ENCODE measurements around the gene NECAB2. TPM values are rescaled to one million over a fixed set of nuclear protein-coding genes. Genes with fewer than 3 reads are reported as not detected.

NECAB2 gene
- total RNA-seq, 1 donor from 2014 or later = not detected

DNA sequence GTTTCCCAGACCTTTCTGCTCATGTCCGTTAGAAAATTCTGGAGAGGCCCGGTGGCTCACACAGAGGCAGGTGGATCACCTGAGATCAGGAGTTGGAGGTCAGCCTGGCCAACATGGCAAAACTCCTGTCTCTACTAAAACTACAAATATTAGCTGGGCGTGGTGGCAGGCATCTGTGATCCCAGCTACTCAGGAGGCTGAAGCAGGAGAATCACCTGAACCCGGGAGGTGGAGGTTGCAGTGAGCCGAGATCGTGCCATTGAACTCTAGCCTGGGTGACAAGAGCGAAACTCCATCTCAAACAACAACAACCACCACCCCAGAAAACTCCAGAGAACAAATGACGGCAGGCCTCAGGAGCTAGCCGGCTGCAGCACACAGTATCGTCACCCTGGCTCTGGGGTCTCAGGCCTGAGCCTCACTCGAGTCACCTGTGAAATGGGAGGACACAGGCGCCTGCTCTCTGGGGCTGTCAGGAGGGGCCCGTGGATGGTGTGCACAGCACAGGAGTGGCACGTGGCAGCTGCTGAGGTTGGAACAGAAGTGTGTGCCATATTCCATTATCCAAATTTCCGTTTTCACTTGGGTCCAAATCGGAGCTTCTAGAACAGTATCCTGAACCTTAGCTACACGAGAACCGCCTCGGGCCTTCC lies 77.9 kb downstream of the NECAB2 start:
- CTCF ChIA-PET = no interaction called here
- no peaks in the 10 kb centered on the region for H3K9me3 Mint-ChIP-seq
- peaks cover 28% of the 10 kb centered on the region for H3K36me3 Mint-ChIP-seq (ENCODE audit: low read depth)
- intact Hi-C loops (cut with micrococcal nuclease) = no loop called here
- ATAC-seq (ENCODE audit: low read depth) (no peak), DNase-seq (no peak)
- no peaks in the 10 kb centered on the region for H3K4me1 Mint-ChIP-seq
- H3K4me3 Mint-ChIP-seq = no peak overlapping the region
- H3K27ac Mint-ChIP-seq = no peak overlapping the region
- H3K27me3 Mint-ChIP-seq = peaks cover 18% of the 10 kb centered on the region
- TF ChIP-seq, protein P1, sequence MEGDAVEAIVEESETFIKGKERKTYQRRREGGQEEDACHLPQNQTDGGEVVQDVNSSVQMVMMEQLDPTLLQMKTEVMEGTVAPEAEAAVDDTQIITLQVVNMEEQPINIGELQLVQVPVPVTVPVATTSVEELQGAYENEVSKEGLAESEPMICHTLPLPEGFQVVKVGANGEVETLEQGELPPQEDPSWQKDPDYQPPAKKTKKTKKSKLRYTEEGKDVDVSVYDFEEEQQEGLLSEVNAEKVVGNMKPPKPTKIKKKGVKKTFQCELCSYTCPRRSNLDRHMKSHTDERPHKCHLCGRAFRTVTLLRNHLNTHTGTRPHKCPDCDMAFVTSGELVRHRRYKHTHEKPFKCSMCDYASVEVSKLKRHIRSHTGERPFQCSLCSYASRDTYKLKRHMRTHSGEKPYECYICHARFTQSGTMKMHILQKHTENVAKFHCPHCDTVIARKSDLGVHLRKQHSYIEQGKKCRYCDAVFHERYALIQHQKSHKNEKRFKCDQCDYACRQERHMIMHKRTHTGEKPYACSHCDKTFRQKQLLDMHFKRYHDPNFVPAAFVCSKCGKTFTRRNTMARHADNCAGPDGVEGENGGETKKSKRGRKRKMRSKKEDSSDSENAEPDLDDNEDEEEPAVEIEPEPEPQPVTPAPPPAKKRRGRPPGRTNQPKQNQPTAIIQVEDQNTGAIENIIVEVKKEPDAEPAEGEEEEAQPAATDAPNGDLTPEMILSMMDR (IDR thresholded peaks at IDR 0.05) = no peak
- POLR2A ChIA-PET = interaction anchor here (0.7 kb wide), 1 partner anchor 236 kb away, joined by 11 read pairs; no protein-coding TSS in a partner anchor

DNA sequence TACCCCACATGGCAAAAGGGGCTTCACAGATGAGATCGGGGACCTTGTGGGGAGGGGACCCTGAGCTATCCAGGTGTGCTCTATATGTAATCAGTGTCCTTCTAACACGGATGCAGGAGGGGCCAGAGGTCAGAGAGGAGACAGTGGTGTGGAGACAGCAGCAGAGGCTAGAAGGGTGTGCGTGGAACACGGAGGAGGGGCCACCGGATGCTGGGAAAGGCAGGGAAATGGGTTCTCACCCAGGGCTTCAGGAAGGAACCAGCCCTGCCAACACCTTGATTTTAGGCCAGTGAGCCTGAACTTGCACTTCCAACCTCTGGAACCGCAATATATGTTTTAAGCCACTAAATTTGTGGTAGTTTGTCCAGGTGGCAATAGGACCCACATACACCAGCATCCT lies 79.2 kb downstream of the NECAB2 start:
- intact Hi-C loops (cut with micrococcal nuclease) = no loop called here
- H3K9me3 Mint-ChIP-seq = no peaks in the 10 kb centered on the region
- ChIA-PET POLR2A (no interaction called here), CTCF (no interaction called here)
- no peaks in the 10 kb centered on the region for H3K4me1 Mint-ChIP-seq
- H3K4me3 Mint-ChIP-seq = no peak overlapping the region
- no peak overlapping the region for H3K27ac Mint-ChIP-seq
- peaks cover 18% of the 10 kb centered on the region for H3K27me3 Mint-ChIP-seq
- TF ChIP-seq, protein P1 (IDR thresholded peaks at IDR 0.05) = no peak
- DNase-seq (no peak), ATAC-seq (ENCODE audit: low read depth) (no peak)
- H3K36me3 Mint-ChIP-seq (ENCODE audit: low read depth) = peaks cover 31% of the 10 kb centered on the region

DNA sequence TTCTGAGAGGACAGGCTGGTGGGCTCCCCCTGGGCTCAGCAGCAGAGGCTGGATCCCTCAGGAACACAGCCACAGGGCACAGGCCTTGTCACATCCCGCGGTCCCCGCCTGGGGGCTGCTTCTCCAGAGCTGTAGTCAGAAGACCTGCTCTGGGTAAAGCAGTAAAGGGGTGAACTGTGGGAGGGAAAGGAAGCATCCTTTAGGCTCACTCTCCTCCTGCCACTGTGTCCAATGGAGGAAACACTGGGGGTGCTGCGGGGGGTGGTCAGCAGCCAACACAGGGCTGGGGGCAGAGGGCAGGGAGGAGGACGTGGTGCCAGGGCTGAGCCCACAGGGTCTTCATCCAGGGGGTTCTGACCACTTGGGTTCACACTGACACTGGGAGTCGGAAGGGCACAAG lies 79.6 kb downstream of the NECAB2 start:
- ATAC-seq (ENCODE audit: low read depth) (no peak), DNase-seq (no peak)
- H3K27ac Mint-ChIP-seq = no peak overlapping the region
- CTCF ChIA-PET = no interaction called here
- H3K4me1 Mint-ChIP-seq = no peaks in the 10 kb centered on the region
- peaks cover 18% of the 10 kb centered on the region for H3K27me3 Mint-ChIP-seq
- H3K36me3 Mint-ChIP-seq (ENCODE audit: low read depth) = peaks cover 35% of the 10 kb centered on the region
- POLR2A ChIA-PET = no interaction called here
- no peak overlapping the region for H3K4me3 Mint-ChIP-seq
- no peaks in the 10 kb centered on the region for H3K9me3 Mint-ChIP-seq
- intact Hi-C loops (cut with micrococcal nuclease) = no loop called here
- TF ChIP-seq, protein P1 (IDR thresholded peaks at IDR 0.05) = no peak

DNA sequence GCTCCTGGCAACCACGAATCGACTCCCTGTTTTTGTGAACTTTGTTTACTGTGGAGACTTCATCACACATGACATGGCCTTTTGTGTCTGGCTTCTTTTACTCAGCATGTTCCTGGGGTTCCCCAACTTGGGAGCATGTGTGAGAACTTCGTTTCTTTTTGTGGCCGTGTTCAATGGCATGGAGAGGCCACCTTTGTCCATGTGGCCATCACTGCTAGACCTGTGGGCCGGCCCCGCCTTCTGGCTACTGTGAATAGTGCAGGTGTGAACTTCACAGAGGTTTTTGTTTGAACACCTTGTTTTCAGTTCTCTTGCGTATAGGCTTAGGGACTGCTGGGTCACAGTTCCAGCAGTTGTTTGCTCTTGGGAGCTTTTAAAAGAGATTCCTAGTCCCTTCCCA lies 80.2 kb downstream of the NECAB2 start:
- no peaks in the 10 kb centered on the region for H3K4me1 Mint-ChIP-seq
- CTCF ChIA-PET = no interaction called here
- no peak overlapping the region for H3K27ac Mint-ChIP-seq
- H3K9me3 Mint-ChIP-seq = no peaks in the 10 kb centered on the region
- POLR2A ChIA-PET = no interaction called here
- peaks cover 15% of the 10 kb centered on the region for H3K27me3 Mint-ChIP-seq
- no peak overlapping the region for H3K4me3 Mint-ChIP-seq
- TF ChIP-seq, protein P1 (IDR thresholded peaks at IDR 0.05) = no peak
- intact Hi-C loops (cut with micrococcal nuclease) = no loop called here
- DNase-seq = no peak
- peaks cover 41% of the 10 kb centered on the region for H3K36me3 Mint-ChIP-seq (ENCODE audit: low read depth)
- no peak for ATAC-seq (ENCODE audit: low read depth)

- intact Hi-C loops (cut with micrococcal nuclease) = no loop called here
- H3K9me3 Mint-ChIP-seq = no peaks in the 10 kb centered on the region
These were observed 80.8 kb downstream of the NECAB2 start for GRCh38 chr16:84048871-84049270.

More at GRCh38 chr16:84048871-84049270, 80.8 kb downstream of the NECAB2 start:
- H3K27ac Mint-ChIP-seq = no peak overlapping the region
- ChIA-PET POLR2A (no interaction called here), CTCF (no interaction called here)
- no peak for ATAC-seq (ENCODE audit: low read depth)
- TF ChIP-seq, protein P1 (IDR thresholded peaks at IDR 0.05) = no peak
- peaks cover 9% of the 10 kb centered on the region for H3K27me3 Mint-ChIP-seq
- H3K36me3 Mint-ChIP-seq (ENCODE audit: low read depth) = peaks cover 47% of the 10 kb centered on the region
- no peaks in the 10 kb centered on the region for H3K4me1 Mint-ChIP-seq
- no peak overlapping the region for H3K4me3 Mint-ChIP-seq
- no peak for DNase-seq

Data from activated B cell treated with CpG ODN at 0.5 μM for 24 hours (primary cell).